Measurements from ENCODE around the gene ZBTB16.

DNA sequence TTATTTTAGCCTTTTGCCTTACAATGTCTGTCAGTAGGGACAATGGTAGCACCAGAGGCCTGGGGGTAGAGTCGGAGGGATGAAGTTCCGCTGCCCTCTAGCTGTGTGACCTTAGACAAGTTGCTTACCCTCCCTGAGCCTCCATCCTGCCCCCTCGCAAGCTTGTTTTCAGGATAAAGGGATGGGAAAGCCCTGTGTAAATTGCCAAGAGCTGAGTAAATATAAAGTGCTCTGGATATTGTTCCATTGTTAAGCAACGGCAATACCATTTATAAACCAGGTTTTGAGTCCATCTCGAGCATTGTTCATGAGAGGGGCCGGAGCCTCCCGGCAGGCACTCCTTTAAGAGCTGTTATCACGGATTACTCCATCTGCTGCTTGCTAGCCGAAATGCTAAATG, 72.9 kb downstream of the ZBTB16 start:
- TF ChIP-seq, protein P1, sequence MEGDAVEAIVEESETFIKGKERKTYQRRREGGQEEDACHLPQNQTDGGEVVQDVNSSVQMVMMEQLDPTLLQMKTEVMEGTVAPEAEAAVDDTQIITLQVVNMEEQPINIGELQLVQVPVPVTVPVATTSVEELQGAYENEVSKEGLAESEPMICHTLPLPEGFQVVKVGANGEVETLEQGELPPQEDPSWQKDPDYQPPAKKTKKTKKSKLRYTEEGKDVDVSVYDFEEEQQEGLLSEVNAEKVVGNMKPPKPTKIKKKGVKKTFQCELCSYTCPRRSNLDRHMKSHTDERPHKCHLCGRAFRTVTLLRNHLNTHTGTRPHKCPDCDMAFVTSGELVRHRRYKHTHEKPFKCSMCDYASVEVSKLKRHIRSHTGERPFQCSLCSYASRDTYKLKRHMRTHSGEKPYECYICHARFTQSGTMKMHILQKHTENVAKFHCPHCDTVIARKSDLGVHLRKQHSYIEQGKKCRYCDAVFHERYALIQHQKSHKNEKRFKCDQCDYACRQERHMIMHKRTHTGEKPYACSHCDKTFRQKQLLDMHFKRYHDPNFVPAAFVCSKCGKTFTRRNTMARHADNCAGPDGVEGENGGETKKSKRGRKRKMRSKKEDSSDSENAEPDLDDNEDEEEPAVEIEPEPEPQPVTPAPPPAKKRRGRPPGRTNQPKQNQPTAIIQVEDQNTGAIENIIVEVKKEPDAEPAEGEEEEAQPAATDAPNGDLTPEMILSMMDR (IDR thresholded peaks at IDR 0.05), result no peak
- TF ChIP-seq POLR2A (IDR thresholded peaks at IDR 0.05), result no peak

Measured in uterus (tissue), 2 donors.